GM21526 (cell line): ENCODE data around the gene KCNIP4.

Source experiments
- ATAC-seq: cut with Tn5 transposase; IDR thresholded peaks from one replicate; pipeline ENCODE4 v1.9.1; 2021; ENCODE audit warnings: moderate library complexity; ENCODE audit not compliant: unreplicated experiment, low FRiP score

KCNIP4 gene

DNA sequence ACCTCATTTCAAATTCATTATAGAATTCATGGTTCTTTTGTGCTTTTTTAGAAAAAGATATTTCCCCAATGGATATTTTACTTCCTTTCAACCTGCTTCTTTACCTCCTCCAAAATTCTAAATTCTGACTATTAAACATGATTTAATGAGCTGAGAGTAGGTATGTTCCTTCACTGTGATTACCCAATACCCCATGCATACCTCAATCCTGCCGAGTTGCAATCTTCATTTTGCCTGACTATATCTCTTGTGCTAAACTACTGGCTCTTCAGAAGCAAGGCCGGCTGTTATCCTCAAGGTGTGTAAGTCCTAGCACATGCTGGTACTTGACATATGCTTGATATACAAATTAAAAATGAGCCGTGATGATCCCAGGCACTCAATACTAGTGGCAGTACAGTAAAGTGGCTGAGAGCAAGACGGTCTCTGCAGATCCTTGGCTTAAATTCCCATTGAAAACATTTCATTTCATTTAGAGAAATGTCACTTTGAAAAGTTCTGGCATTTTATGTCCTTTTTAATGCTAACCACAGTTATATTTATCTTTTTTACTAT is 320.4 kb downstream of the KCNIP4 start:
- no peak for ATAC-seq

DNA sequence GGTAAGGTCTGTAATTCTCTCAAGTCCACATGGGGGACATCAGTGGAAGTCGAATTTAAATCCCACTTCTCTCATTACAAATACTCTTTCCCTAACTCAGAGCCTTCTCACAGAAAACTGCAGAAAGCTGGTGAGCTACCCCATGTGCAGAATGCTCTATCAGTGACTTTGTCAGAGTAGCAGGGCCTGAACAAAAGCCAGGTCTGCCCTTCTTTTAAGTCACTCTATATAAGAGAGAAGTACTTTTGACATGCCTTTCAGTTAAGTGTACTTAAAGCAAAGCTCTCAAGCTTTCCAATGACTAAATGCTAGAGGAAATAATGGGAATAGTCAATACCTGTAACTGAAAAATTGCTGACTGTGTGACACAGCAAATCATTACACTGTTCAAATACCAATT is 323.1 kb downstream of the KCNIP4 start:
- ATAC-seq: no peak

DNA sequence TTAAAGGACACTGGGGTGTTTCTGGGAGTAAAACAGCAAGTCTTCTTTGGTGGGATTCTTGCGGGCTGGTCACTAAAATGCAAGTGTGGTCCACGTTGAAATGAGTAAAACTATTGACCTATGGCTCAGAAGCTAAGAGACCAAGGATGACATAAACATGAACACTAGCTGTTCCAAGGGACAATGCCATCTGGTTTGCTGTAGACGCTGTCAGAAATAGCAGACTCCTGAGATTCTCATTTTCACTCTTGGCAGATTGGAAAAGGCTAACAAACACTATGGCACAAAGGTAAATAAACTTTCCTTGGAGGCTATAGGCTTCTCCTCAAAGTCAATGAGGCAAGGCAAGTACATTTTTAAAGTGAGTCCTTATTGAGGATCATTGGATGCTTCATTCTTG is 343.6 kb downstream of the KCNIP4 start:
- no peak for ATAC-seq

DNA sequence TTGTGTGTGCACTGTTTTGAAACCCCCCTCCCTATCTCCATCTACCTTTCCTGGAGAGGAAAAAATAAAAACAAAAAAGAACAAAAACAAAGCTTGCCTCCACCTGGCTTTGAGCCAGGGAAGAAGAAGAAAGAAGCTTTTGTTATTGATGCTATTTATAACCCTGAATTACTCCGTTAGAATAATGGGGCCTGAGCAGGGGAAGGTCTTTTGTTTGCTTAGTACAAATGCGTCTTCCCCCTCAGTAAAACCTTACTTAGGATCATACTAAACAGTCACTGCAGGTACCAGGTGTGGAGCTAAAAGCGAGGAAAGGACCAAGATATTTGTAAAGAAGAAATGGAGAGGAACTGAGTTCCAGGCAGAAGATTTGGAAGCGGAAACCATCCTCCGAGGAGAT is 352.1 kb downstream of the KCNIP4 start:
- ATAC-seq: no peak

DNA sequence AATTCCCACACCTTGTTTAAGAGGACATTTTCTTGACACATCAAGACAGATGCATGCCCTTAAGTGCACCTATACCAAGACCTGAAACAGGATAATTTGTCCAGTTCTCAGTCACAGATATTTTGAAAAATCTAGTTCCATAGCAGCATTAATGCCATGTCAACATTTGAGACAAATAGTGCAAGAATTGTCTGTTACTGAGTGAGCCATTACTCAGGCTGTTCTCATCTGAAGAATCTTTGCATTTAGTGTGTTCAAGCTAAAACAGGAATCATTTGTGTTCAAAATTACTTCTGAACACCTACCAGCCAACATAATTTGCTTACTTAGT is 354.9 kb downstream of the KCNIP4 start:
- no peak for ATAC-seq

DNA sequence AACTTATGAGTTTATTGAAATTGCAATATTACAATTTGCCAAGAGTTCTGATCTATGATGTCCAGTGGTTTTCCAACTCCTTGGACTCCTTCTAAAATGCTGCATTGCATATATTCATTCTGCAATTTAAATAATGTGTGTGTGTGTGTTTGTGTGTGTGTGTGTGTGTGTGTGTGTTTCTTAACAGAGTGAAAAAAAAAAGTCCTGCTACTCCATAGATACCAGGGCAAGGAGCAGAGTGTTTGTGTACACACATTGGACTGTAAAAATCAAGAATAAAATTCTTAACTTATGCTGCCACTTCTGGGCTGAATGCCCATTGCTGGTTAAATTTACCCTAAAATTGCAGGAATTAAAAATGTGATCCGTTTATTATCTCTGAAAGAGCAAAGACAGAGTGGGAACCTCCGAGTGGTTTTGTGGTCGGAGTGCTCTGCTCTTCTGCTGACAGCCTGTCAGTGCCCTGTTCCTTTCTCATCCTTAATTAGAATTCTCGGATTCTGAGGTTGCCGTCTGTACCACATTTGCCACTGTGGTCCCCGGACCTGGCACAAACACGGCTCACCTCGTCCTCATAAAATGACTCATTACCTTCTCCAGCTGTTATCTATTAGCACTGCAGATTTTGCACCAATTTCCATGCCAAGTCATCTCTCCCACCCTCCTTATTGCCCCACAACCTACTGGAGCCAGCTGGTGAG is 355.5 kb downstream of the KCNIP4 start:
- no peak for ATAC-seq

DNA sequence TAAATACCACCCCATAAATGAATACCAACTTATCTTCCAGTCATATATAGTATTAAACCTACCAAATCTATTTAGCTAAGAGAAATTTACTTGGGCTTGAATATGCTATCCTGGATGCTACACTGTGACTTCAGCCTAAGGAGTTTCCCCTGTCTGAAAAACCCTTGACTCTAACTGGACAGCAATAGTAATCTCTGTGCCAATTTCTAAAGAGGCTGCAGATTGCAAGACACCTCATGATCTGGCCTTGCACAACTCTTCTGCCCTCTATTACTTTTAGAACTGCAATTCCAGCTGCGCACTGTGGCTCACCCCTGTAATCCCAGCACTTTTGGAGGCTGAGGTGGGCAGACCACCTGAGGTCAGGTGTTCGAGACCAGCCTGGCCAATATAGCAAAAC is 371.5 kb downstream of the KCNIP4 start:
- ATAC-seq: no peak

DNA sequence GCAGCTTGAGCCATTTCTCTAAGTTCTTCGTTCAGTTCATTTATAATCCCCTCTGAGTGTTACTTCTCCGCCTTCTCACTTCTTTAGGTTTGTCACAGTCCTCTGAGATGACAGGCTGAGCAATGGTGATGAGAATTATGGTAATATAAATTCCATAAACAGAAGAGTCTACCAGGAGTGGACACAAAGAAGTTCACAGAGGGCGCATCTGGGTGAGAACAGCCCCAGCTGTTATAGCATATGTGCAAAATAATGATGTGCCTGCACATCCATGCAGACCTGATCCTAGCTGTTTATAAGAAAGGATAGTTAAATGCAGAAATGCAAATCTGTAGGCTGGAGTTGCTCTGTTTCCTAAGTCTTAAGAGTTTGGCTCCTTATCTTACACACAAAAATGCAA is 377.5 kb downstream of the KCNIP4 start:
- ATAC-seq: no peak

DNA sequence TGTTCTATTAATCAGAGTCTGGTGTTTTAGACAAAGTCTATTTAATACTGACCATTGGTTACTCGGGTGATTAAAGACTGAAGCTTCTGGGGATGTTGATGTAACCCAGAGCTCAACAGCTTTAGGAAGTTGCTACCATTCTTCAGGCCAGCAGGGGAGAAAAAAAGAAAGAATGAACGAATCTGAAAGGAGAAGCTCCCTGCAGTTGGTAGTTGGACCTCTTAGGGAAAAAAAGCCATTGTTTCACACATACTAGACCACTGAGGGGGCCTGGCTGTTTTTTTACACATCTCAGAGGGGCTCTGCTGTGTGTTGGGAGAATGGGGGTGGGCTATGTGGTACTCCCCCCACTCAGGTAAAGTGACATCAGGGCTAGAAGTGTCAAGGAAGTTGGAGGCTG is 378.9 kb downstream of the KCNIP4 start:
- no peak for ATAC-seq

DNA sequence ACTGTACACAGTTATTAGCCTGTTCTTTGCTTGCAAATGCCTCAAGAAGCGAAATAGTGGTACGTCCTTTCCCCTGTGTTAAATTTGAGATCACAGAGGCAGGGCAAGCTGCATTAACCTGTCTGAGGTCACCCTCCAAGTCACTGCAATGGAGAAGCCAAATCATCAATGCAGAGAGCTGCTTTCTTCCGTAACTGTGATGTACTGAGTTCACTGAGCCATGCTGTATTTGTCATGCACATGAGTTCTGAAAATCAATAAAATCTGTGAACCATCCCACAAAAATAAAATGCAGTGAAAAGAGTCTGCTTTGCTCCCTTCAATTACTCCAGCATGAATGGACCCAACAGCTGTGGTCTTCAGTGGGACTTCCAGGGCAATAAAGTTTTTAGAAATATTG is 393.5 kb downstream of the KCNIP4 start:
- no peak for ATAC-seq

DNA sequence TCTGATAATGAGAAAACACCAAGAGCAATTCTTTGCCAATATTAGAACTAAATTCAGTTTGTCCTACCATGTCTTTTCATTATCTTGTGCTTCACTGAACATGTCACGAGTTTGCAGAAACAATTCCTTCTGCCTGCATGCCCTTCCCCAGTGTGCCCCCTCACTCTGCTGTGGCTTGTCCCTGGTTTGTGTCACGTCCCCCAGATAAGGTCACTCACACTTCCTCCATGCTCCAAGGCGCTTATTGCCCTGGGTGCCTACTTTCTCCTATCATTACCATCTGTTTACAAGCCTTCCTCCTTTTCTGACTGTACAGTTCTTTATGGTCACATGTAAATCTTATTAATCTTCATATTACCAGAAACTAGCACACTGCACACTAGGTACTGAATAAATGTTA is 394.1 kb downstream of the KCNIP4 start:
- no peak for ATAC-seq

DNA sequence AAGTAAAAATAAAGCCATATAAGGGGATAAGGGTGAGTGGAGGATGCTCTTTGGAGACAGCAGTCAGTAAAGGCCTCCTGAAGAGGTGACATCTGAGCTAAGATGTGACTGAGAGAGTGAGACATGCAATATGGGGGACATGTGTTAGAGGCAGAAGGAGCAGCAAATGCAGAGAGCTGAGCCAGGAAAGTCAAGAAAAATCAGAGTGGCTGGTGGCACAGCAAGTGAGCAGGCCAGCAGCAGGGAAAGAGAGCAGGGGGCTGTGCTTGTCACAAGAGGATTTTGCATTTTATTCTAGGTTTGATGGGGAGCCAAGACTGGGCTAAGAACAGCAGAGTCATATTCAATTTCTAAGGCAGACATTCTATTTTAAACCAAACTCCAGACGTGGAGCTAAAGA is 394.5 kb downstream of the KCNIP4 start:
- no peak for ATAC-seq

DNA sequence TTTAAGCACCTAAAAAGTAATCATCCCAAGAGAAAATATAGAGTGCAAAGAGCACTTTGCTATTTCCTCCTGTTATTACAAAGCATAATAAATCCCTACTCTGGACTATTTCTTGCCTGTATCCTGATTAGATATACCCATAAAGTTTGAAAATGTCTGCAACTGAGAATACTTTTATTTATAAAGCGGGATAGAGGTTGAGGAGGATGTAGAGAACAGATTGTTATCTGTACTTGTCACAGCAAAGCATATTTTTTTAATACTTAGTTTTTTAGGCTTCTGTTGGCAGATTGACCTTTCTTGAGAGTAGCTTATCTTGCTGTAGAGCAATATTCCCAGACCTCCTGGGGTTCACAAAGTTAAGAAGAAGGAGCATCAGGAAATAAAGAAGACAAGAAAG is 396.1 kb downstream of the KCNIP4 start:
- ATAC-seq: no peak

DNA sequence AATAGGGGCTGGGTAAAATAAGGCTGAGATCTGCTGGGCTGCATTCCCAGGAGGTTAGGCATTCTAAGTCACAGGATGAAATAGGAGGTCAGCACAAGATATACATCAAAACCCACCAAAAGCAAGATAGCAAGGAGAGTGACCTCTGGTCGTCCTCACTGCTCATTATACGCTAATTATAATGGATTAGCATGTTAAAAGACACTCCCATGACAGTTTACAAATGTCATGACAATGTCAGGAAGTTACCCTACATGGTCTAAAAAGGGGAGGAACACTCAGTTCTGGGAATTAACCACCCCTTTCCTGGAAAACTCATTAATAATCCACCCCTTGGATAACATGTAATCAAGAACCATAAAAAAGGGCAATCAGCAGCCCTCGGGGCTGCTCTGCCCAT is 403.6 kb downstream of the KCNIP4 start:
- ATAC-seq: no peak

DNA sequence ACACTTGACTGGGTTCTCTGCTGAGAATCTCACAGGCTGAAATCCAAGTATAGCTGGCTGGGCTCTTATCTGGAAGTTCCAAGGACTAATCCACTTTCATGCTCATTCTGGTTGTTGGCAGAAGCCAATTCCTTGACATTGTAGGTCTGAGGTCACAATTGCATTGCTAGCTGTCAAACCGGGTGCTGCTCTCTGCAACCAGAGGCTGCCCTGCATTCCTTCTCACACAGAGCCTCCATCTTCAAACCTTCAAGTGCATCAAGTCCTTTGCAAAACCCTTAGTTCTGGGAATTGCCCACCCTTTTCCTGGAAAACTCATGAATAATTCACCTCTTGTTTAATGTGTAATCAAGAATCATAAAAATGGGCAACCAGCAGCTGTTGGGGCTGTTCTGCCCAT is 404.2 kb downstream of the KCNIP4 start:
- no peak for ATAC-seq

DNA sequence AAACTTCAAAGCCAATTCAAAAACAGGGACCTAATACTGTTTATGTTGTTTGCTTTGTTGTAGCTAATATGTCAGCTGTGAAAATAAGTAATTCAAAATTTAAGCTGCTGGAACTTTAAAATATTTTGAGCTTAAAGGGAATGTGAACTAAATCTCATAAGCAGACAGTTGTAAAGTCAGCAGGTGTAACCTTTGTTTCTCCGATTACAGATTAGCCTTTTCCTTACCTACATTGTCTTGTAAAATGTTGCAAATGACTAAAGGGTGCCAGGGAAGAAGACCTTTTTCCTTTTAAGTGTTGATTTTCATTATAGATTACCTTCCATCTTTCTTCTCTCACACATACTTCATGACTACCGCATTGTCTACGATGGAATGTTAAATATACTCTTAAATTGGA is 405.1 kb downstream of the KCNIP4 start:
- no peak for ATAC-seq

DNA sequence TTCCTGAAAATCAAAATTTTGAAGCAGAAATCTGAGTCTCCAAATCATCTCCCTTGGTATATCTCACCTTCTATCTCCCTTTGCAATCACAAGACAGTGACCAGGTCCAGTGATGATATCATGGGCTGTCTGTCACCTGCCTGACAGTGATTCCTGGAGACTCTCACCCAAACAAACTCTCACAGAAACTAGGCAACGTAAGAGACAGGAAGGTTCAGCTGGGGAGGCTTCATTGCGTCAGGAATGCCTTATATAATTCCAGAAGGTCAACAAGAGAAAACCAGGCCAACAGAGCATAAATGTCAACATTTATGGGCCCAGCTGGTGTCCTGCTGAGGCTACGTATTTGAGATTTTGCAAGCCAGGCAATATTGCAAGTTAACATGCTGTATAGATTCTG is 412.7 kb downstream of the KCNIP4 start:
- ATAC-seq: no peak

DNA sequence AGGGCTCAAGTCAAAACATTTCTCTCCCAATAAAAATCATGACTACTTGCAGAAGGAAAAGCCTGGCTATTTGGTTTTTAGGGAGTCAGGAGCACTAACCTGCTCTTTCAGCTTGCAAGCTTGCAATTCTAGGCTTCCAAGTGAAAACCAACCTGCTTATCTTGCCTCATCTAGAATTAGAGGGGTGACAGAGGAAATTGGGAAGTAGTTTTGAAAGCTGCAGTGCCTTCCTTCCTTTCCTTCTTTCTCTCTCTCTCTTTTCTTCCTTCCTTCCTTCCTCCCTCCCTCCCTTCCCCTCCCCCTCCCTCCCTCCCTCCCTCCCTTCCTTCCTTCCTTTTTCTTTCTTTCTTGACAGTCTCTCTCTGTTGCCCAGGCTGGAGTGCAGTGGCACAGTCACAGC is 417.5 kb downstream of the KCNIP4 start:
- ATAC-seq: no peak

DNA sequence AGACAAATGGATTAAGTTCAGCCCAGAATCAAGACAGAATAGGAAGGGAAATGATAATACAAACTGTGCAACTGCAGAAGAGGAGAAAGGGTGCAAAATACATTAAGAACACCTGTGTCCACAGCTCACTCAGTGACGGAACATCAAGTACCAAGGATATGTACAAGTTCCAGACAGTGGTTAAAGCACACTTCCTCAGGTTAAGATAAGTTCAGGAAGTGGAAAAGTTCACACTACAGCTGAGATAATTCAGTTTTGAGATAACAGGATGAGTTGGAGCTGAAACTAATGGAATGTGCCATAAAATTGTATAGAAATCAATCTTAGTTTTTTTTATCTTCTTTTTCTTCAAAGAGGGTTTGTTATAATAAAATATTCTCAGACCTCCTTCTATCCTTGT is 419.4 kb downstream of the KCNIP4 start:
- ATAC-seq: no peak

DNA sequence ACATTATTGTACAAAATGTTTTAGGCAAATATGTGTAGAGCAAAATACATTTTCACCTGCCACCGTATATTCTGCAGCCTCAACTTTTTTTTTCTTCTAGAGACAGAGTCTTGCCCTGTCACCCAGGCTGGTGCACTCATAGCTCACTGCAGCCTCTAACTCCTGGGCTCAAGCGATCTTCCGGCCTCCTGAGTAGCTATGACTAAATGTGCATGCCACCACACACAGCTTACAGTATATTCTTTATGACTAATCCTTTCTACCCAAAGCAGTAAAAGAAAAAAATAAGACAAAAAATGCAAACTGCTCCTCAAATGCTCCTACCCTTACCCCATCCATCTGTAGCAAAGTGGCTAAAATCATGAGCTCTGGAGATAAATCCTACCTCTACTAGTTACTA is 426.3 kb downstream of the KCNIP4 start:
- ATAC-seq: no peak

DNA sequence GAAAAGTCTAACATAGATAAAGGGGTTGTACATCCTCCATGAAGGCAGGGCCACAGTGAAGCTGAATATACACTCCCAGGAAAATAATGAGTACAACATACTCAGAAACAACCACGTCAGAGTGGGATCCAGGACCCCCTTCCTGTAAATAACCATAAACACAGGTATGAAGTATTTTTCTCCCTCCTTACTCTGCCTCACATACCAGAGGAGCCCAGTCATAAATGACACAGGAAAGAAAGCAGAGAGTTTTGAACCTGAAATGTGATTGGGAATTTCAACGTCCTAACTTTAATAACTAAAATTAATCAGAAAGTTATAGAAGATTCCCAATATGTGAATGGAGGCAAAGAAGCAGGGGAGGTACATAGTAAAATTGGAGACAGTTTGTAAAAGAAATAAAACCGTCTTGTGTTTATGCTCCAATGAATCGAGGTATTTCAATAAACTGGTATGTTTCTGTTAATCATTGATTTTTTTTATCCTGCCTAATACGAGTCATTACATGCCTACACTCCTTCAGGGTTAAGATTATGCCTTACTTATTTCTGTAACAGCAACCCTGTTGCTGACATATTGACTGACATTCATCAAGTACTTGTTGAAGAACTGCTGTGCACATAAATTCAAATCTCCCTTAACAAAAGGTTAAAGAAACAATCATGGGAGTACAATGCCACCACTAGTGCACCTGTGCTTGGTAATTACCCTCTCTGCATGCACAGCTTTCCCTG is 431.3 kb downstream of the KCNIP4 start:
- no peak for ATAC-seq

DNA sequence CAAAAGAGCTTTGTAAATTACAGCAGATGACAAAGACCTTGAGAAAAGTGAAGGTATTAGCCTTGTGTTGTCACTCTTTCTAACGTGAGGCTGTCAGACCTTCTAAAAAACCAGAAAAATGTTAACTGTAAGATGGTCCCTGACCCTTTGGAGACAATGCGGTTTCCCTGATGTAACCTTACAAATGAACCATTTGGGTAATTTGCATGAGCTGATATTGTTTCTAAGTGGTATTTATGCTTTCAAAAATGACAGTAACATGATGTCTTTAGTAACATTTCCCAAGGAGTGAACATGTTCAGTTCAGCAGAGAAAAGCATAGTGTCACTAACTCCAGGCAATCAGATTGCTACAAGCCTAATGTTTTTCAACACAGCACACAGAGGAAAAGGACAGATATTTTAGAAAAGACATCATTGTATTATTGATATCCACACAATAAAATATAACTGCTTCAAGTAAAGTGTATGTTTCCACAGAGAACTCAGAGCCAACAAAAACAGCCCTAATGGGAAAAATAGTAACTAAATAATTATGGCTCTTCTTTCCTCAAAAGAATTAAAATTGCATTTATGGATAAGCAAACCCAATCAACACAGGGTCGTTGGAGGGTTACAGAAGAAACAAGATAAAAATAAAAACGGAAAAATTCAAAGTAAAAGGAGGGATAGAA is 434.4 kb downstream of the KCNIP4 start:
- ATAC-seq: no peak
